Kidney tubule cell (primary cell): ENCODE results near the gene BCAT1.
"Not testable (repeated sequence)": the region's sequence is repeated elsewhere in the genome, so short reads cannot be mapped to it uniquely, and the experiment has no call there.

ENCODE experiments used
- DNase-seq: peaks from one replicate; pipeline ENCODE4 v3.0.0-alpha.2; 2018; ENCODE audit warnings: low spot score

The BCAT1 gene

DNA sequence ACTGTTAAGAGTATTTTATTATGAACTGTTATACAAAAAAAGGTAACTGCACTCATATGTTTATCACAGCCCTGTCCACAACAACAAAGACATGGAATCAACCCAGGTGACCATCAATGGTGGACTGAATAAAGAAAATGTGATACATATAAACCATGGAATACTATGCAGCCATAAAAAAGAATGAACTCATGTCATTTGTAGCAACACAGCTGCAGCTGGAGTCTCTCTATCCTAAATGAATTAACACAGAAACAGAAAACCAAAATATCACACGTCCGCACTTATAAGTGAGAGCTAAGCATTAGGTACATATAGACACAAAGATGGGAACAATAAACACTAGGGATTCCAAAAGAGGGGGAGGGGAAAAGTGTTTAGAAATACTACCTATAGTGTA, 95.8 kb downstream of the BCAT1 start:
- no peak for DNase-seq

DNA sequence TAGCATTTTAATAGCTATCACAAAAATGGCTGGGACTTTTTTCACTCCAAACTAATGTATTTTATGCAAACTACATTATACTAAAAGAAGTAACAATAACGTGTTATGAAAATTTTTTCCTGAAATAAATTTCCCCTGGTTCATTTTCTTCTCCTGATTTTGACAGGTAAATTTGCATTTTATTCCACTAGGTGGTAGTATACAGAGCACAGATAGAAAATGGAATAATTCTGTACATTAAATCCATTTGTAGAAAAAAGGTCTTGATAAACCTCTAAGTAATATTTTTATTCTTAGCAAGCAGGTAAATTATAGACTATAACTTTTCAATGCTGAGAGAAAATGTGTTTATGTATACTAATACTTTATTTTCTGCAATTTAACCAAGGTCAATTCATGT, 96.5 kb downstream of the BCAT1 start:
- no peak for DNase-seq

DNA sequence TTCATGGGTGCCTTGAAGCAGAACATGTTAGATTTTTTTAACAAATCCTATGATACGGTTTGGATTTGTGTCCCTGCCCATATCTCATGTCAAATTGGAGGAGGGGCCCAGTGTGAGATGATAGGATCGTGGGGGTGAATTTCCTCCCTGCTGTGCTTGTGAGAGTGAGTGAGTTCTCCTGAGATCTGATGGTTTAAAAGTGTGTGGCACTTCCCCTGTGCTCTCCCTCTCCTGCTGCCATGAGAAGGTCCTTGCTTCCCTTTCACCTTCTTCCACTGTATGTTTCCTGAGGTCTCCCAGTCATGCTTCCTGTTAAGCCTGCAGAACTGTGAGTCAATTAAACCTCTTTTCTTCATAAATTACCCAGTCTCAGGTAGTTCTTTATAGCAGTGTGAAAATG, 97.0 kb downstream of the BCAT1 start:
- peak; percentile 25 for DNase-seq

DNA sequence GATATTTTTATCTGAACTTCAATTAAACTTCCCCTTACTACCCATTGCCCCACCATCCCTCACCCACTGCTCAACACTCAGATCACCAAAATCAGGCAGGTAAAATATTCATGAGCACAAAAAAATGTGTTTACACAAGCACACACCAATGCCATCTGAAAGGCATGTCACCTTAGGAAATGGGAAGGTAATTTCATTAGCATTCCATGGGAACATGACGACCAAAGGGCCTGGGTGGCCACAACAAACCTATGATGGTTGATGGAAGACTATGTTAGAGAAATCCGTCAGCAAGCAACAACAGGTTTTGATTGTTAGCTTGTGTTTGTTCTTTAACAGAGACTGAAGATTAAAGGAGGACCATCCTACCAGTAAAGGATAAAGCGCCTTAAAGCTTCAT, 97.6 kb downstream of the BCAT1 start:
- no peak for DNase-seq

DNA sequence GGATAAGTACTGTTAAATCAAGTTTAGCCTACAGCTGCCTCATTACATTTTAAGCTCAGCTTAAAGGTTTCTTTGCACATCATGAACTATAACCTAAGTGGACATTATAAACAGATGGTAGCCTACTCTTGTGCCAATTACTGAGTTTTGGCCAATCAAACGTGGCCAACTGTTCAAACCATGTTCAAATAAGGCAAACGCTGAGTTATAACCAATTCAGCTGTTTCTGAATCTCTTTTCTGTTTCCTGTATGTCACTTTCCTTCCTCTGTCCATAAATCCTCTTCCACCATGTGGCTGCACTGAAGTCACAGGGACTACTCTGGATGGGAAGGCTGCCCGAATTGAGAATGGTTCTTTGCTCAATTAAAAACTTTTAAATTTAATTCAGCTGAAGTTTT, 98.4 kb downstream of the BCAT1 start:
- DNase-seq, result no peak

DNA sequence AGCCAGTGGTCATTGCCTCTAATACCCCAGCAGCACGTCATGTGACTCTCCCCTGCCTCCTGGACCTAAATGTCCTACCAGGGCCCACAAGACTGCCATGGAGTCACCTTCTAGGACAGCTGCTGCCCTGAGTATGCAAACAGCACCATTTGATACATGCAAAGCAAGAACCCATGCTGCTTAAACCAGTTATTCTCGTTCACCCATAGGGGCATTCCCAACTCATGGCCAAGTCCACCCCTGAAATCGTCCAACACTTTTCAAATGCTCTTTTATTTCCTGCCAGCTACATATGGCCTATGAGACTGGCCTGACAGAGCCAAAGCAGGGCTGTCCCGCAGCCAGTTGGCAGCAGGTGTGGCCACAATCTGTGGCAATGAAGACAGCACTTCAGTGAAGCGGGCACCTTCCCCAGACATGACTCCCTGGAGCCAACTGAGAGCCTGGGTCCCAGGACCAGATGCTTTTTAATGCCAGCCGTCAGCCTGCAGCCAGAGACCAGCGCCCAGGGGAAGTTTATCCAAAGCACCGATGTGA, 99.9 kb downstream of the BCAT1 start:
- no peak for DNase-seq

DNA sequence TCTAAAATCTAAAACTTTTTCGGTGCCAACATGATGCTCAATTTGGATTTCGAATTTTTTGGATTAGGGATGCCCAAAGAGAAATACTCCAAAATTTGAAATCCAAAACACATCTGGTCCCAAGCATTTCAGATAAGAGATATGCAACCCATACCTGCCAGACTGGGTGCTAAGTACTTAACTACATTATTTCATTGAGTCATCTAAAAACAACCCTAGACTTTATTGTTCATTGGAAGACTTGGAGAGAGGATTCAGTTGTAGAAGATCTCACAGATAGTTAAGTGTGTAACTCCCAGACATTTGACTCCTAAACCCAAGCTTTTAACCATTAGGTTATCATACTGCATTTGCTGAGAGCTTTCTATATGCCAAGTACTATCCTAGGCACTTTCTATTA, 102.2 kb downstream of the BCAT1 start:
- DNase-seq, result no peak

DNA sequence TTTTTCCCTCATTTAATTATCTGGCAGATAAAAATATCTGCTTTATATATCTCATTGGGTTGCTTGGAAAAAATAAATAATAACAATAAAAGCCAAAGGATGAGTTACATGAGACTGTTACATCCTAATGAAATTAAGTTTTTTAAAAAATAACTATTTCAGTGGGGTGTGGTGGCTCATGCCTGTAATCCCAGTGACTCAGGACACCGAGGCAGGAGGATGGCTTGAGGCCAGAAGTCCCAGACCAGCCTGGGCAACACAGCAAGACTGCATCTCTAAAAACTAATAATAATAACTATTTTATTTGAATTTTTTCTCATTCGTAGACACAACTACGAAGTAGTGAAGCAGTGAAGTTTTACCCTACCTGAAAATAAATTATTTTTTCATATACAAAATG, 103.3 kb downstream of the BCAT1 start:
- DNase-seq, result no peak

DNA sequence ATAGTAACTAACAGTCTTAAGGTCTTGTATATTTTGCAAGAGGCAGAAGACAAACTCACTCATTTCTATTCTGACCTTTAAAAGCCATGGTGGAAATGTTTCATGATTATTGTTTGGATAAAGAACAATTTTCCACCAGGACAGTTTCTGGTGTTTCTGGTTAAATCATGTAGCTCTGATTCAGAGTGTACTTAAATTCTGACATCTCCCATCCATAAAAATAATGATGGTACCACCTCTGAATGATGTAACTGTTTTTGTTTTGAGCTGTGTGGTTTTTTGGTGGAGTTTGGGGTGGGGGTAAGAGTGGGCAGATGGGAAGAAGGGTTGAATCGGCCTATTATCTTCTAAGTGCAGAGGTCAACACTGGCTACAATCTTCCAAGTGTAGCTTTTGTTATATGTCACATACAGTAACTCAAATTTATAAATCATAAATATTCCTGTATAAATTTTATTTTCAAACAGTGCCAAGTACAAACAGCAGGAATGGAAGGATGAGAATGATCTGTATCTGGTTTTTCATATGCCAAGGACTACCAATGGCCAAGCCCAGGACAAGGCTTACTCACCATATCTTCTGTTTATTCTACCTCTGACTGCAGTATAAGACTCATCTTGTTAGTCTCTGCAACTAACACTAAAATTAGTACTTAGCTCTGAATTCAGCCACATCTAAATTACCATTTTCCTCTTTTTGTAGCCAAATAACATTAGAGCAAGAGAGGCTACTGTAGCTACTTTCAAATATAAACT, 108.7 kb downstream of the BCAT1 start:
- no peak for DNase-seq

DNA sequence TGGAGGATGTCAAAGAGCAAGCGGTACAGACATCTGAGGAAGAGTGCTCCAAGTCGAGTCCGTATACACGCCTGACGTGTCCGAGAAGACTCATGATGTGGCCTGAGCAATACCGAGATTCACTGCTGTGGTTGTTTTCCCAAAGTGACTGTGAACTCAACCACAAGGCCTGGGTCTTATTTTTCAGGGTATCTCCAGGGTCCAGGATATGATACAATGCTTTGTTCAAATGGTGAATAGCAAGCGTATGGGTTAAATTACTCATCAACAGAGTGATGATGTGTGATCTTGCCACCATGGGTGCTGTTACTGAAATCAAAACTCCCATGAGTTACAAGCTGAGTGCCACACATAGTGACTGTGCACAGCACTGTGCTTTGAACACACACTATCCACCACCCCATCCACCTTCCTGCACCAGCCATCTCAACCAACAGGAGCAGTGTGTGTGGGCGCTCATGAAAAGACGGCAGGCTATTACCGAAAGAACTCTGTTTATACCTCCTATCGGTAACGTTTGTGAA, 109.6 kb downstream of the BCAT1 start:
- no peak for DNase-seq

DNA sequence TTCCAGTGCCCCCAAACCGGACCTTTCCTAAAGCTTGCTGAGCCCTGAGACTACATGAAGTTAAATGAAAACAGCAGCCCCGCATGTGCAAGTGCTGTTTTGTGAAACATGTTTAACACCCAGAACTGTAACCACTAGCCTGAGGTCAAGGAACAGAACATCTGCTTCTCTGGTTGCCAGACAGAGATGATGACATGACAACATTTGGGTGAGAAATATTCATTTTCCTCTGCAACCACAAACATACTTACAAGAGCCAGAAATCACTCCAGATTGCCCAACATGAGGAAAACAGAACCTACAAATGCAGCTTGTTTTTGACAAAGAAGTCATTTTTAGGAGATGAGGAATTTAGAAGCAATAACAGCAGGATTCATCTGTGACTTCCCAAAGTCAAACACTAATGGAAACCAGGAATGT, 110.4 kb downstream of the BCAT1 start:
- no peak for DNase-seq

DNA sequence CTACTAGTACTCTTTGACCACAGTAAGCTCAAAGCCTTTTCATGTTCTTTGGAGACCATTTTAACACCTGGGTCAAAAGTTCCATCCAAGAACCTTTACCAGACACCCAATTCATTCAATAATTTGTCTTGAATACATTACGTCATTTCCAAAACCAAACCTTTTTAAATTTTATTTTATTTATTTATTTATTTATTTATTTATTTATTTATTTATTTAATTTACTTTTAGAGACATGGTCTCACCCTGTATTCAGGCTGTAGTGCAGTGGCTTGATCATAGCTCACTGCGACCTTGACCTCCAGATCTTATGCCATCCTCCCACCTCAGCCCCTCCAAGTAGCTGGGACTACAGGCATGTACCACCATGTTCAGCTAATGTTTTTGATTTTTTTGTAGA, 113.5 kb downstream of the BCAT1 start:
- DNase-seq, result no peak

DNA sequence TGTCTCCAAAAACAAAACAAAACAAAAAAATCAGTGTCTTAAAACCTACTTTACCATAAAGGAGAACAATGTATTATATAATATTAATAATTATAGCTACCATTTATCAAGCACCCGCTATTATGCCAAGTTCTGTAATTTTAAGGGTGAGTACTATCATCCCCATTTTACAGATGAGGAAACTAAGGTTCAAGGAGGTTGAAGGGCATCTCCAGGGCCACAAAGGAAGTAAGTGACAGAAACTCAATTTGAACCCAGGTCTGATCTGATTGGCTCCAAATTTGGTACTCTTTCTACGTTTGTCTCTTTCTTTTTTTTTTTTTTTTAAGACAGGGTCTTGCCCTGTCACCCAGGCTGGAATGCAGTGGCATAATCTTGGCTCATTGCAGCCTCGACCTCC, 115.4 kb downstream of the BCAT1 start:
- no peak for DNase-seq

DNA sequence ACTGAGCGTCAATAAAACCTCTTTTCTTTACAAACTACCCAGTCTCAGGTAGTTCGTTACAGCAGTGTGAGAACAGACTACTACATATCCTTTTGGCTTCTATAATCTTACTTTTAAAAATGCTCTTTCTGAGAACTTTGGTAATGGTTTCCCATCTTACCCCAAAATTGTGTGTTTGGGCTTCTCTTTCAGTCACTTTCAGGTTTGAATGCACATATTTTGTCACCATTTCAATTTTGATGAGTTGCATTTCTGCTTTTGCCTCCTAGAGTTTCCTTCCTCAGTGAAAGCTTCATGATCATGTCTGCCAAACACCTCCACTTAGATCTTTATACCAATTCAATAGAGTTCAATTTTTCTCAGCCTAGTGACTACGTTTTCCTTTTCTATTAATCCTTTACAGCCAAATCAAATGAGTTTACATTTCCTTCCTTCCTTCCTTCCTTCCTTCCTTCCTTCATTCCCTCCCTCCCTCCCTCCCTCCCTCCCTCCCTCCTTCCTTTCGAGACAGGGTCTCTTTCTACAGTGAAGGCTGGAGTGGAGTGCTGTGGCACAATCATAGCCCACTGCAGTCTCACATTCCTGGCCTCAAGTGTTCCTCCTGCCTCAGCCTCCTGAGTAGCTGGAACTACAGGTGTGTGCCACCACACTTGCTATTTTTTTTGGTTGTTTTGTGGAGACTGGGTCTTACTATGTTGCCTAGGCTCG, 124.9 kb downstream of the BCAT1 start:
- no peak for DNase-seq

DNA sequence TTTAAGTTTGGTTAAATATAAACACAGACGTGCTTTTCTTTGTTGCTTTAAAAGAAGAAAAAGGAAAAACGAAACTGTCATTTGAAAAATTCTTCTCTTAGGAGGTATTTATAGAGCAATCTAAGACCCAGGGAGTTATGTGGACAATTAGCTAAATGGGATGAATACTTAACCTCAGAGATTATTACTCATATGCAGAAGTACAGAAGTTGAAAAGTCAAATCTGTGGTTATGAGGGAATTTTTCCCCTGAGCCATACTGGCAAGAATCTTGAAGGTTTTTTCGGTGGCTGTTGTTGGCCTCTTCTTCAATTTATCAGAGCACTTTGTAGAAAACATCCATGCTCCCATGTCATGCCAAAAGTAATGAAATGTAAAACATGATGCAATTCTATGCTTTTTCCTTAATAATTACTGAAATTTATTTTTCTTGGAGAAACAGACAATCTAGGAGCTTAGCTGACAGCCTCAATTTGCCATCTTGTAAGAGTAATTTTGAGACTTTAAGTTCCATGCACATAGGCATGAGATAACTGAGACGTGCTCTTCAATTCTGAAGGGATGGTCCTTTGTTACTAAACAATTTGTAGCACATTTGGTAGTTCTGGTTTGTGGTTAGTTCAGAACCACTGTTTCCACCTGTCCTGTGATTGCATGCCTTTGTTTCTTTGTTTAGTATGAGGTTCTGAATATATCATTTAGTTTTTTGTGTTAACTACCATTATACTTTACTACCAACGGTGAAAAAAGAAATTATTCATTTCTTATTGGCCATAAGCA, 126.6 kb downstream of the BCAT1 start:
- peak; percentile 65 for DNase-seq

DNA sequence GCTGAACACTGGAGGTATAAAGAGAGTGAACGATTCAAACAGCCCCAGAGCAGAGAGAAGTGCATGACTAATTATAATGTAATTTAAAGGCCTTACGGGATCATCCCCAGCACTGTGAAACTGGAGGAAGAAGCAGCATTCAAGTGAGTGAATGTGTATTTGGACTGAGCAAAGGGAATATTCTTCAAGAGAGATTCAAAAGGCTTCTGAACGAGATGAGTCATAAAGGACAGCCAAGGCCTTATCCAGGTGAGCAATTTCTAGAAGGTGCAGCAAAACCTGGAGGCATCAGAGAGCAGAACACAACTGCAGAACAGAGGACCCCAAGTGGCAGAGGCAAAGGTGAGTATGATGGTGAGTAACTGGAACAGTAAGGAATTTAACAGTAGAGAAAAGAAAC, 127.2 kb downstream of the BCAT1 start:
- DNase-seq, result peak; percentile 90

DNA sequence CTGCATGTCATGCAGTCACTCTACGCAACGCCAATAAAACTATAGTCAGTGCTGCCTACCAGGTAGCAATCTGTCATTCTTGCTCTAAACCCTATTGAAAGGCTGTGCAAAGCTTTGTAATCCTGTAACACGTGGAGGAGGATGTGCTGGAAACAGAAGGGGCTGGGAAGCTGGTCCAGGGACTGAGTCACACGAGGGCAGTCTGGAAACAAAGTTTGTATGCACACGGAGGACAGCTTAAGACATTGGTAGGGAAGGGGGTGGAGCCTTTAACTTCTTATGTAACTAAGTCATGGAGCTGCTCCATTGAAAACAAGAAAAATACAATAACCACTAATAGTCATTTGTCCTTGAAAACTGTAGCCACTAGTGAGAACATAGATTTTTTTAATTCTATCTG, 128.0 kb downstream of the BCAT1 start:
- peak; percentile 47 for DNase-seq

DNA sequence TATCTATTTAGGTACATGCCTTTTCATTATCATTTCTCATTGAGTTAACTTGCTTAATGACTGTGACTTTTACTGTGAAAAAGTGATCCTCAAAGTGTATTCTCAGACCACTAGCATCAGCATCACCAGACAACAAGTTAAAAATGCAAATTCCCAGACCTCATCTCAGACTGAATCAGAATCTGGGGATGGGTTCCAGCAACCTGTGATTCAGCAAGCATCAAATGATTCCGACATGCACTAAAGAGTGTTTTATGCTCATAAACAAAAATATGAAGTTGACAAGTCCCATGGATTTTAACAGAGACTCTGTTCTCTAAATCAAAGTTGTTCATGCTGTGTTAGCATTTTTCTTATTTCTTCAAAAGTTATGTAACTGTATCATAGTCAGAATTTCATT, 130.6 kb downstream of the BCAT1 start:
- DNase-seq, result no peak

DNA sequence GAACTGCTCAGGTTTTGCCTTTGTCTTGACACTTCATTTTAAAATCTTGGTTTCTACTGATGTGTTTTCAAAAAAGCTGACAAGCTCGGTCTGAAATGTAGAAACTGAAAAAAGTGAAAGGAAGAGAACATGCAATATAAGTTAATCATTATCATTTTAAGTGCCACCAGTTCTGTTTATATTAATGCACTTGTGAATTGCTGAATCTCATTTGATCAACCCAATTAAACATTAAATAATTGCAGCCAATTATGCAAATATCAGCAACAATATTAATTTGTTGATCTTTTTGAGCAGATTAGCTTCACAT, 133.8 kb downstream of the BCAT1 start:
- DNase-seq, result no peak

DNA sequence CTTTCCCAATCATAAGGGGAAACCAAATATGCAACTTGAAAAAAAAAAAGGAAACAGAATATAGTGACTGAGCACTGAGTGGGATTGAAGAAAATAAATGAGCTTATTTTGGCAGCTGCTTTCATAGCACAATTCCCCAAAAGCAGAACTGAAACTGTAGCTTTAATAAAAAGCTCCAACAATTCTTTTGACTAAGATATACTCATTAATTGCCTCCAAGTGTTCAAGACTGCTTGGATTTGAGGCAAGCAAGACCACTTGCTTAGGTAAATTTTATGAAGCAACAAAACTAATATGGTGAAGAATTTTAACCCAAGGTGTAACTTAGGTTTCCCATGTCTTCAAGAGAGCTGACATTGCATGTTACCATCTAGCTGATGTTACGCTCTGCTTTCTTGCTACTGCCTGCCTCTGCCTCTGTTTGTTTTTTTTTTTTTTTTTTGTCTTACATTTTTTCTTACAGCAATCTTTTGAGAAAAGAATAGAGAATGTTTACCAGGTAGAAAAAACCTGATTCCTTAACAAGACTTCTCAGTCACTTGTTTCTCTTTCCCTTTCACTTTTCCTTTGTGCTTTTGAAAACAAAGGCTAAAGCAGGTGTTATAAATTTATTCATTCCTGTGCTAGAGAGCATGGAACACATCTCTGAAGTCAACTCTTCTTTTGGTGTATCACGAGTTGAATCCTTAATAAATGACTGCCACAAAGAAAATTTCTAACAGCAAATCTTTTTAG, 134.4 kb downstream of the BCAT1 start:
- peak; percentile 36 for DNase-seq

DNA sequence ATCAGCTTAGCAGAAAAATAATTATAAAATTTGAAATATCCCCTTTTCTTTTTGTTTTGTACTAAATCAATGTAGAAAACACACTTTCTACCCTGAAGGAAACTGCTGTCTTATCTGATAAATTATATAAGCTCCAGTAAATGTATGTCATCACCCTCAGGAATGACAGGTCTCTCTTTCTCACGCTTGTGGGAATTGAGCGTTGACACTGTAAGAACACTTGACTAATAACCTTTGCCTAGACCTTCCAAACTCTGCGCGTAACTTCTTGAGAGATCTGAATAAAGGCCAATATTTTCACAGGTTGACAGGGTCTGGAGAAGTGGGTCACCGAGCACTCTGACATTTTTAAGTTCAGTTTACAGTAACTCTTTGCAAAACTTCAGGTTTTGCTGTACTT, 138.5 kb downstream of the BCAT1 start:
- no peak for DNase-seq

DNA sequence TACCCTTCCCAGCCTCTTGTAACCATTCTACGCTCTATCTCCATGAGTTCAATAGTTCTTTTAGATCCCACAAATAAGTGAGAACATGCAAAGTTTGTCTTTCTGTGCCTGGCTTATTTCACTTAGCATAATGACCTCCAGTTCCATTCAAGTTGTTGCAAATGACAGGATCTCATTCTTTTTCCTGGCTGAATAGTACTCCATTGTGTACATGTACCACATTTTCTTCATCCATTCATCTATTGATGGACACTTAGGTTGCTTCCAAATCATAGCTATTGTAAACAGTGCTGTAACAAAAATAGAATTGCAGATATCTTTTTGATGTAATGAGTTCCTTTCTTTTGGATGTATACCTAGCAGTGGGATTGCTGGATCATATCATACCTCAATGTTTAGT, 139.6 kb downstream of the BCAT1 start:
- not testable (repeated sequence) for DNase-seq
